K562 (cell line): ENCODE results near the gene DIP2B. TPM values are rescaled to one million over a fixed set of nuclear protein-coding genes. Genes with fewer than 3 reads are reported as not detected.

Experiments used
- ATAC-seq: fragments of 200-7000 bp; cut with Tn5 transposase; 3 replicates; pipeline ENCODE4 v1.9.1; 2020; ENCODE audit warnings: moderate library complexity
- BruUV-seq: library from RNA; stranded (reverse); fragments of 400-500 nt; replicated peaks from 2 replicates; lab custom pipeline; 2021; lab: Mats Ljungman, UMichigan
- CTCF ChIA-PET: fragments of 300-600 bp; formaldehyde crosslinking; extraction: SDS; loops from one replicate; lab custom pipeline; 2021; ENCODE audit warnings: low intra/inter-chr PET ratio; lab: Yijun Ruan, JAX
- POLR2A ChIA-PET: fragments of 300-600, 350-650 bp; sonication (Branson Sonifier 250); formaldehyde crosslinking; extraction: SDS; loops from one replicate; lab custom pipeline; 2021; ENCODE audit warnings: antibody characterized with exemption, inconsistent platforms; lab: Yijun Ruan, JAX
- DNase-seq, 4 experiments: peaks; one replicate each; pipeline versions ENCODE4 v3.0.0 to v3.0.0-alpha.2; 2011 to 2018; ENCODE audit warnings: low spot score in 3 of 4, mixed read lengths in 3 of 4; ENCODE audit errors: extremely low read depth in 1 of 4
- FAIRE-seq: peaks from 2 replicates; lab custom pipeline; 2011; peaks lifted over from hg19 to GRCh38; lab: Jason Lieb, UNC
- H2AFZ ChIP-seq: 2 replicates; pipeline ENCODE4 v1.6.0; 2011; ENCODE audit warnings: low read depth, low read length, control low read depth, inconsistent platforms
- H3K27ac ChIP-seq: fragments of 200-600 bp; 3 replicates; pipeline ENCODE4 v1.8.0; 2011; ENCODE audit warnings: low read depth, mild to moderate bottlenecking, control low read depth, inconsistent platforms, low read length, moderate library complexity, mixed read lengths; ENCODE audit errors: extremely low read depth
- H3K27me3 ChIP-seq, 2 experiments: fragments of 300-600 bp in 1 of 2; 2 replicates in 1 of 2; 3 replicates in 1 of 2; pipeline versions ENCODE4 v1.6.0 to v1.8.0; 2011; ENCODE audit warnings: inconsistent platforms in 2 of 2, low read length in 2 of 2, mild to moderate bottlenecking in 1 of 2, mixed read lengths in 1 of 2, moderate library complexity in 1 of 2; ENCODE audit not compliant: control insufficient read depth in 2 of 2, insufficient read depth in 2 of 2
- H3K36me3 ChIP-seq: fragments of 300-600 bp; 3 replicates; pipeline ENCODE4 v1.8.0; 2011; ENCODE audit warnings: mild to moderate bottlenecking, low read length, inconsistent platforms; ENCODE audit not compliant: control insufficient read depth, insufficient read depth
- H3K4me1 ChIP-seq, 2 experiments: fragments of 200-600 bp in 1 of 2; replicated peaks in 1 of 2; 2 replicates in 1 of 2; 3 replicates in 1 of 2; pipeline versions ENCODE4 v1.5.1 to v1.8.0; 2011; ENCODE audit warnings: inconsistent platforms in 2 of 2, low read length in 2 of 2, mild to moderate bottlenecking in 1 of 2, mixed read lengths in 1 of 2, moderate library complexity in 1 of 2; ENCODE audit not compliant: control insufficient read depth in 2 of 2, insufficient read depth in 2 of 2
- H3K4me2 ChIP-seq: 2 replicates; pipeline ENCODE4 v1.6.1; 2011; ENCODE audit warnings: low read length, control low read depth, inconsistent platforms, mixed read lengths; ENCODE audit not compliant: insufficient read depth
- H3K4me3 ChIP-seq: fragments of 200-600 bp; sonication (generic), shearing (Covaris generic); 2 replicates; pipeline ENCODE4 v1.5.1; 2016; ENCODE audit warnings: control low read depth, inconsistent platforms
- H3K79me2 ChIP-seq: fragments of 200-600 bp; 3 replicates; pipeline ENCODE4 v1.8.0; 2011; ENCODE audit warnings: low read length, inconsistent platforms; ENCODE audit not compliant: control insufficient read depth, insufficient read depth
- H3K9ac ChIP-seq, 2 experiments: 2 replicates each; pipeline versions ENCODE4 v1.6.0 to v1.6.1; 2011; ENCODE audit warnings: low read depth in 2 of 2, low read length in 2 of 2, control low read depth in 1 of 2, inconsistent platforms in 1 of 2, mild to moderate bottlenecking in 1 of 2, mixed read lengths in 1 of 2; ENCODE audit not compliant: insufficient read depth in 1 of 2
- H3K9me1 ChIP-seq: one replicate; pipeline ENCODE4 v1.6.0; 2011; ENCODE audit warnings: inconsistent platforms, mild to moderate bottlenecking, low read length, moderate library complexity; ENCODE audit not compliant: control insufficient read depth, insufficient read depth
- H3K9me3 ChIP-seq: replicated peaks from 2 replicates; pipeline ENCODE4 v1.5.1; 2011; ENCODE audit warnings: low read depth, low read length, inconsistent platforms; ENCODE audit not compliant: control insufficient read depth, insufficient read depth
- H4K20me1 ChIP-seq: replicated peaks from 2 replicates; pipeline ENCODE4 v1.6.1; 2011; ENCODE audit warnings: low read length, inconsistent platforms, mixed read lengths; ENCODE audit not compliant: control insufficient read depth, insufficient read depth
- E2F1 ChIP-seq: sonication (generic); formaldehyde crosslinking; IDR thresholded peaks from 2 replicates; pipeline ENCODE4 v1.8.1; 2023; ENCODE audit warnings: mild to moderate bottlenecking, missing genetic modification reagents, moderate library complexity
- EGR1 ChIP-seq: fragments of 450-650 bp; conservative IDR thresholded peaks from 2 replicates; pipeline ENCODE4 v1.6.1; 2017; ENCODE audit warnings: mild to moderate bottlenecking
- ESRRA ChIP-seq: fragments of 450-650 bp; IDR thresholded peaks from 2 replicates; pipeline ENCODE4 v1.6.1; 2014; ENCODE audit warnings: low read depth, mild to moderate bottlenecking, moderate library complexity, borderline replicate concordance
- HINFP ChIP-seq: fragments of 450-650 bp; conservative IDR thresholded peaks from 2 replicates; pipeline ENCODE4 v1.6.1; 2016; ENCODE audit warnings: missing genetic modification characterization, low read depth, mild to moderate bottlenecking, control low read depth, missing compliant biosample characterization
- MCM3 ChIP-seq: fragments of 450-650 bp; IDR thresholded peaks from 2 replicates; pipeline ENCODE4 v1.6.1; 2016
- POLR2AphosphoS5 ChIP-seq: IDR thresholded peaks from 2 replicates; pipeline ENCODE4 v1.6.1; 2011; ENCODE audit warnings: mild to moderate bottlenecking, low read depth, low read length, moderate library complexity; ENCODE audit not compliant: control insufficient read depth, insufficient read depth
- RB1 ChIP-seq: fragments of 450-650 bp; IDR thresholded peaks from 2 replicates; pipeline ENCODE4 v1.6.1; 2017; ENCODE audit warnings: low read depth, mild to moderate bottlenecking
- SETDB1 ChIP-seq: IDR thresholded peaks from one replicate; pipeline ENCODE4 v1.6.1; 2012; ENCODE audit warnings: low read length, control low read depth, inconsistent platforms
- TBP ChIP-seq: optimal IDR thresholded peaks from 2 replicates; pipeline ENCODE3; 2011; ENCODE audit warnings: low read depth, low read length, improper control_type of control experiment
- ZBTB1 ChIP-seq: sonication (generic); formaldehyde crosslinking; IDR thresholded peaks from 2 replicates; pipeline ENCODE4 v1.8.1; 2023; ENCODE audit warnings: missing genetic modification reagents, low read depth, mild to moderate bottlenecking, borderline replicate concordance
- ZNF212 ChIP-seq: fragments of 450-650 bp; formaldehyde crosslinking; IDR thresholded peaks from 2 replicates; pipeline ENCODE4 v1.4.0; 2020; ENCODE audit warnings: mild to moderate bottlenecking
- ZNF561 ChIP-seq: fragments of 450-650 bp; formaldehyde crosslinking; conservative IDR thresholded peaks from 2 replicates; pipeline ENCODE4 v1.4.0; 2020; ENCODE audit warnings: mild to moderate bottlenecking, moderate library complexity
- WGBS: fragments of 100-300 bp; shearing (Covaris generic); methylation state at CpG from one replicate; pipeline ENCODE4 v1.1.6; 2016; ENCODE audit warnings: low coverage, mixed read lengths; ENCODE audit not compliant: insufficient coverage; ENCODE audit errors: missing lambda C conversion rate; 5-methylcytosine and 5-hydroxymethylcytosine counted together
- in situ Hi-C: fragments of 300-500 bp; cut with MboI; formaldehyde crosslinking; loops from 4 replicates; pipeline ENCODE4 v1.15.0; 2018; ENCODE audit warnings: inconsistent platforms, mixed read lengths
- intact Hi-C: fragments of 100-400 bp; cut with micrococcal nuclease; formaldehyde crosslinking; loops from 2 replicates; pipeline ENCODE4 v1.14.2; 2022
- polyA plus RNA-seq, 8 experiments: library from polyadenylated mRNA; depleted of rRNA in 4 of 8; stranded (reverse) in 5 of 8; unstranded in 3 of 8; fragments of >200 nt; fragmentation: Nextera tagmentation in 2 of 8; fragmentation: Illumina TruSeq in 1 of 8; extraction: Ambion mirVana in 2 of 8; extraction: Trizol in 1 of 8; gene quantifications; 2 replicates each; pipeline versions ENCODE4 v1.2.1 to v1.2.3, GENCODE V29; 2011 to 2014; ENCODE audit warnings: inconsistent platforms in 1 of 8, missing spikeins in 1 of 8
- total RNA-seq, 7 experiments: library from RNA; depleted of rRNA in 6 of 7; stranded (reverse); fragments of >200 nt in 6 of 7; fragmentation: Illumina TruSeq in 2 of 7; extraction: Trizol in 2 of 7; gene quantifications; 2 replicates each; pipeline versions ENCODE4 v1.2.1 to v1.2.3, GENCODE V29; 2011 to 2021; ENCODE audit warnings: low replicate concordance in 1 of 7

The DIP2B gene
- total and polyA plus RNA-seq, 9 of the 15 experiments (the other 6 are each of a cell fraction or from before 2014, with no cell fraction given), result 4.6 to 26.1 (median 18.8) TPM

- TF ChIP-seq ZBTB1 (CRISPR knock-in tag) (no peak), POLR2AphosphoS5 (no peak)
- no peak overlapping the region for H3K4me2 ChIP-seq
- peaks cover 0 to 16% of the 10 kb centered on the region in 2 experiments; a peak in 4 of 5 replicates for H3K4me1 ChIP-seq
- intact Hi-C loops (no loop called here), in situ Hi-C loops (loop anchor here (10.0 kb wide), 1 partner anchor 242 kb away; the partner anchor contains the start of gene DIP2B)
- ChIA-PET POLR2A (no interaction called here), CTCF (no interaction called here)
- H3K9ac ChIP-seq, result no peak overlapping the region
- DNase-seq (no peak), ATAC-seq (no peak), FAIRE-seq (no peak)
- no peak overlapping the region for H3K27ac ChIP-seq
- H3K9me1 ChIP-seq, result no peaks in the 10 kb centered on the region
- no peak overlapping the region for H3K4me3 ChIP-seq
- no TSS peak for BruUV-seq
- no peaks in the 10 kb centered on the region for H3K9me3 ChIP-seq
- no peaks in the 10 kb centered on the region for H3K27me3 ChIP-seq
- no peaks in the 10 kb centered on the region for H3K79me2 ChIP-seq
- H2AFZ ChIP-seq, result no peak overlapping the region
- H4K20me1 ChIP-seq, result no peaks in the 10 kb centered on the region
- WGBS, result 86% methylated on average over 3 of the region's 3 CpGs
- peaks cover 50% of the 10 kb centered on the region for H3K36me3 ChIP-seq
Measured at GRCh38 chr12:50746431-50746830, 241.6 kb downstream of the DIP2B start.

DNA sequence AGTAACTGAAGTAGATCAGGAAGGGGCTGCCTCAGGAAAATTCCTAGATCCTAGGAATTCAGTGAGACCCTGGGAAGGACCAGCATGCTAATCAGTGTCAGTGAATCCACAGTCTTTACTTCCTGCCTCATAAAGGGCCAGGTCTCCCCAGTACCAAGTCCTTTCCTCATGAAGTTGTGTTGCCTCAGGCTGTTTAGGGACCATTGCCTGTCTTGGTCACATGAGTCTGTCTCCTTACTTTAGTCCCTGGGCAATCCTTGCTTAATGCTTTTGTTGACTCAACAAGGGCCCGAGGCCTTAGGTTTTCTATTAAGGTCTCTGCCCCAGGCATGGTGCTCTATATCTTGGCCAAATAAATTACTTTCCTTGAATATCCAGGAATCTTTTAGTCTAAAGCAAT lies 243.0 kb downstream of the DIP2B start:
- 84% methylated on average over 1 of the region's 1 CpG for WGBS
- no peaks in the 10 kb centered on the region for H3K9me1 ChIP-seq
- TF ChIP-seq E2F1 (CRISPR knock-in tag), result no peak
- TF ChIP-seq TBP, result no peak
- TF ChIP-seq HINFP, result no peak
- no peak for TF ChIP-seq MCM3
- no peak for TF ChIP-seq ZNF212 (CRISPR knock-in tag)
- TF ChIP-seq ESRRA, result no peak
- TF ChIP-seq ZNF561, result no peak
- no peak for TF ChIP-seq EGR1
- TF ChIP-seq SETDB1, result no peak
- no peak for TF ChIP-seq RB1
- TF ChIP-seq, all 486 proteins: peak for 0
- intact Hi-C loops, result no loop called here
- Histone ChIP-seq H4K20me1 (no peaks in the 10 kb centered on the region), H3K27ac (no peak overlapping the region), H3K79me2 (no peaks in the 10 kb centered on the region), H3K36me3 (peaks cover 41% of the 10 kb centered on the region; the same call in 2 of the 3 replicates), H2AFZ (no peak overlapping the region), H3K4me2 (no peak overlapping the region), H3K9me3 (no peaks in the 10 kb centered on the region), H3K9ac (no peak overlapping the region), H3K4me3 (no peak overlapping the region), H3K4me1 (peaks cover 0 to 16% of the 10 kb centered on the region in 2 experiments; a peak in 4 of 5 replicates), H3K27me3 (no peaks in the 10 kb centered on the region)
- ChIA-PET CTCF (interaction anchor here (0.6 kb wide), 1 partner anchor 84 kb away, joined by 3 read pairs; no protein-coding TSS in a partner anchor), POLR2A (no interaction called here)
- FAIRE-seq, result peak; percentile 11
- BruUV-seq, result no TSS peak
- in situ Hi-C loops, result loop anchor here (10.0 kb wide), 1 partner anchor 243 kb away; the partner anchor contains the start of gene DIP2B
- no peak for DNase-seq
- no peak for ATAC-seq
